DND-41 (cell line): Measurements from ENCODE around the gene MYH11.

Source experiments
- ATAC-seq: fragments of 200-7000 bp; cut with Tn5 transposase; 3 replicates; pipeline ENCODE4 v1.9.1; 2021; ENCODE audit warnings: low read depth; ENCODE audit not compliant: insufficient read depth
- DNase-seq: peaks from one replicate; pipeline ENCODE4 v3.0.0-alpha.2; 2020
- H2AFZ ChIP-seq: 2 replicates; pipeline ENCODE4 v1.6.0; 2012; ENCODE audit warnings: low read depth, low read length
- H3K27ac ChIP-seq: 2 replicates; pipeline ENCODE4 v1.5.1; 2012; ENCODE audit warnings: low read length, inconsistent platforms
- H3K27me3 ChIP-seq: fragments of 200-600 bp; sonication (generic); 2 replicates; pipeline ENCODE4 v1.6.0; 2012; ENCODE audit warnings: low read length, mild to moderate bottlenecking, inconsistent platforms; ENCODE audit not compliant: insufficient read depth, poor library complexity
- H3K36me3 ChIP-seq: 2 replicates; pipeline ENCODE4 v1.5.1; 2012; ENCODE audit warnings: low read length, inconsistent platforms; ENCODE audit not compliant: insufficient read depth
- H3K4me1 ChIP-seq: 2 replicates; pipeline ENCODE4 v1.5.1; 2012; ENCODE audit warnings: mild to moderate bottlenecking, low read length; ENCODE audit not compliant: insufficient read depth
- H3K4me2 ChIP-seq: 2 replicates; pipeline ENCODE4 v1.6.0; 2012; ENCODE audit warnings: mild to moderate bottlenecking, moderate library complexity, low read length, inconsistent platforms; ENCODE audit not compliant: insufficient read depth
- H3K4me3 ChIP-seq, 2 experiments: fragments of 200-600 bp in 1 of 2; shearing (Covaris generic) in 1 of 2; 2 replicates each; pipeline ENCODE4 v1.5.1; 2012 to 2016; ENCODE audit warnings: inconsistent platforms in 2 of 2, low read length in 2 of 2, mild to moderate bottlenecking in 2 of 2, low read depth in 1 of 2, moderate library complexity in 1 of 2
- H3K79me2 ChIP-seq: 2 replicates; pipeline ENCODE4 v1.6.0; 2012; ENCODE audit warnings: low read length, inconsistent platforms; ENCODE audit not compliant: insufficient read depth
- H3K9ac ChIP-seq: 2 replicates; pipeline ENCODE4 v1.6.0; 2012; ENCODE audit warnings: low read depth, mild to moderate bottlenecking, inconsistent platforms, low read length, moderate library complexity
- H3K9me3 ChIP-seq: 2 replicates; pipeline ENCODE4 v1.5.1; 2012; ENCODE audit warnings: low read length, moderate library complexity, mild to moderate bottlenecking, inconsistent platforms; ENCODE audit not compliant: insufficient read depth, severe bottlenecking
- H4K20me1 ChIP-seq: 2 replicates; pipeline ENCODE4 v1.6.0; 2012; ENCODE audit warnings: low read length; ENCODE audit not compliant: insufficient read depth
- CTCF ChIP-seq: IDR thresholded peaks from 2 replicates; pipeline ENCODE4 v1.5.1; 2012; ENCODE audit warnings: borderline replicate concordance, low read length, moderate library complexity, mild to moderate bottlenecking; ENCODE audit not compliant: poor library complexity, severe bottlenecking; ENCODE audit errors: extremely low read depth
- EZH2 ChIP-seq: IDR thresholded peaks from 3 replicates; pipeline ENCODE4 v1.6.1; 2012; ENCODE audit warnings: borderline replicate concordance, low read depth, mild to moderate bottlenecking, moderate library complexity, low read length, inconsistent platforms; ENCODE audit not compliant: severe bottlenecking

MYH11 gene

GRCh38 chr16:15881794-15882379 is 25.1 kb upstream of the MYH11 start:
- Histone ChIP-seq H3K79me2 (peaks cover 44% of the 10 kb centered on the region), H3K27ac (no peak overlapping the region), H4K20me1 (peaks cover 8% of the 10 kb centered on the region; the same call in 1 of the 2 replicates), H3K27me3 (no peaks in the 10 kb centered on the region), H3K4me2 (no peak overlapping the region), H3K9ac (no peak overlapping the region), H3K9me3 (no peaks in the 10 kb centered on the region), H3K4me3 (no peak overlapping the region), H3K36me3 (peaks cover 58% of the 10 kb centered on the region), H2AFZ (no peak overlapping the region), H3K4me1 (peaks cover 11% of the 10 kb centered on the region)
- ATAC-seq (no peak), DNase-seq (no peak)
- TF ChIP-seq CTCF = no peak
- TF ChIP-seq EZH2 = no peak

- no peak overlapping the region for H3K27ac ChIP-seq
- no peak overlapping the region for H2AFZ ChIP-seq
- no peaks in the 10 kb centered on the region for H3K4me1 ChIP-seq
- no peak overlapping the region for H3K9ac ChIP-seq
- no peak overlapping the region for H3K4me3 ChIP-seq
- no peaks in the 10 kb centered on the region for H3K27me3 ChIP-seq
- H3K9me3 ChIP-seq = no peaks in the 10 kb centered on the region
- DNase-seq (no peak), ATAC-seq (no peak)
- TF ChIP-seq CTCF = no peak
- TF ChIP-seq EZH2 = no peak
- peaks cover 60% of the 10 kb centered on the region for H3K36me3 ChIP-seq
- H3K4me2 ChIP-seq = no peak overlapping the region
- H4K20me1 ChIP-seq = peaks cover 8% of the 10 kb centered on the region; the same call in 1 of the 2 replicates
- H3K79me2 ChIP-seq = peaks cover 35% of the 10 kb centered on the region
These were observed 23.8 kb upstream of the MYH11 start for GRCh38 chr16:15880434-15881308.

GRCh38 chr16:15879255-15879811 is 22.5 kb upstream of the MYH11 start:
- Histone ChIP-seq H3K4me3 (no peak overlapping the region), H4K20me1 (peaks cover 8% of the 10 kb centered on the region; the same call in 1 of the 2 replicates), H3K4me2 (no peak overlapping the region), H3K9me3 (no peaks in the 10 kb centered on the region), H3K27ac (no peak overlapping the region), H3K79me2 (peaks cover 27% of the 10 kb centered on the region), H3K36me3 (peaks cover 66% of the 10 kb centered on the region), H3K4me1 (no peaks in the 10 kb centered on the region), H3K27me3 (no peaks in the 10 kb centered on the region), H2AFZ (no peak overlapping the region), H3K9ac (no peak overlapping the region)
- ATAC-seq (no peak), DNase-seq (no peak)
- TF ChIP-seq EZH2 (no peak), CTCF (no peak)
